Embryonic facial prominence (tissue), 1 donor: Measurements from ENCODE around the gene PAX7.
"Not testable (repeated sequence)": the region's sequence is repeated elsewhere in the genome, so short reads cannot be mapped to it uniquely, and the experiment has no call there.

Experiments used
- DNase-seq: peaks from one replicate; pipeline ENCODE4 v3.0.0-alpha.2; 2016; ENCODE audit errors: extremely low spot score

PAX7 gene

GRCh38 chr1:18730321-18730720 lies 99.7 kb downstream of the PAX7 start:
- no peak for DNase-seq

DNA sequence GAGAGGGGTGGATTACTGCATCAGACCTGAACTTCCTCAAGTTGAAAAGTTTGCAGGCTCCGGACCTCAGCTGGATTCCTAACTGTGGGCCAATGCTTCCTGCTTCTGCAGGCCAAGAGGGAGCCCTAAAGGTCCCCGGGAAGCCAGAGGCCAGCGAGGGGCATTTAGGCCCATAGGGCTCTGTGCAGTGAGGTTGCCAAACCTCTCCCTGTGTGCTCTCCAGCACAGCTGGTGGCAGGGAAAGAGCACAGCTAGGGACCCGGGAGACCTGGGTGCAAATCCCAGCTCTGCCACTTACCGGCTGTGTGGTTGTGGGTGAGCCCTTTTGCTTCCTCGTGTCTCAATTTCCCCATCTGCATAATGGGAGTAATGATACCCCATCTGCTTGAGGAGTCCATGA lies 100.5 kb downstream of the PAX7 start:
- no peak for DNase-seq

DNA sequence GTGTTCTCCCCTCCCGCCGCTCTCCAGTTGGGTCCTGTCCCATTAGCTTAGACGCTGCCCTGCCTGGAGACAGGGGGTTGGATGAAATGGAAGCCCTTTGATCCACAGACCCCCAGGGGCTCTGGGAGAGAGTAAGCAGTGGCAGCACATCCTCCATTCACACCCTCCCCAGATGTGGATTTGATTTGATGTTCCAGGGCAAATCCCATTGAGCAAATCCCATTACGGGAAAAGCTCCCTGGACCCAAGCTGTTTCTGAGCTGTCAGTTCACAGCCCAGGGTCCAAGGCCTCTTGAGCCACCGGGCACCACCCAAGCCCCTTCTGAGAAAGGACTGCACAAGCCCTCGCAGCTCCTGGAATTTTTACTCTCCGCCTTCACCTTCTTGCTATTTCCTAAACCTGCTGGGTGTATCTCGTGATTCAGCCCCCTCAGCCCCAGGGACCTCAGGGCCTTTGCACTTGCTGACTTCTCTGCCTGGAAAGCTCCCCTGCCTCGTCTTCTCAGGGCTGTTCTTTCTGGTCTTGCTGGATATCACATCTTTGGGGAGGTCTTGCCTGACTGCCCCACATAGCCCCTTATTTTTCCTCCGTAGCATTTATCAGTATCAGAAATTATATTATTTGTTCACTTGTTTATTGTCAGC lies 101.1 kb downstream of the PAX7 start:
- DNase-seq, result no peak

DNA sequence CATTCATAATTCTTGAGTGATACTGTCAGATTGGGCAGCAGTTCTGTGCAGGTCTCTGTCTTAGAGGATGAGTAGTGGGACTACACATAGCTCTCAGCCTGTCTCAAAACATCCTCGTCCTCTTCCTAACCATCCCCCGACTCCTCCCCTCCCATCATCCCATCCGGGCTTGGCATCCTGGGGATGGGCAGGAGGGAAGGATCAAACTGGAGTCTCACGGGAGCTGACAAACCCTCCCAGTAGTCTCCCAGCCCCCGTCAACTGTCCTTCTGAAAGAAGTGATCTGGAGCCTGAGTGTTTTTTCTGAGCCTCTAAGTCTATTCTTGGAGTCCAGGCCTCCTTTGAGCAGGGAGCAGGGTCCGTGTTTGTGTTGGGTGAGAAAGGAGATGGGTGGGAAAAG lies 102.0 kb downstream of the PAX7 start:
- no peak for DNase-seq

DNA sequence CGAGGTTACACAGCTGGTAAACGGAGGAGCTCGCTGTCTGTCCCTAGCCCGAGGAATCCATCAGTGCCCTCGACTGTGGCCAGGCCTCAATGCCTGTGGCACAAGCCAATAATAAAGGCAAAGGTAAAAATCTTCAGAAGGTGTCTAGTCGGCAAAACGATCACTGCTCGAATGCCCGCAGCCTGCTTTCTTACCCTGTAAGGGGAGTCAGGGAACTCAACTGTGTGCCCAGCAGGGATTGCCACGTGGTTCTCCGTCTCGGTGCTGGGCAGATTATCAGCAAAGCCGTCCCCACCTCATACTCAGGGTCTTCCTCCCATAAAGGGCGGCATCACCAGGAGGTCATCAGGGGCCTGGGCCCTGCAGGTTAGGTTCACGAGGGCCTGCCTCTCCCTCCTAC lies 103.4 kb downstream of the PAX7 start:
- DNase-seq, result no peak

GRCh38 chr1:18734461-18735223 lies 104.0 kb downstream of the PAX7 start:
- no peak for DNase-seq

DNA sequence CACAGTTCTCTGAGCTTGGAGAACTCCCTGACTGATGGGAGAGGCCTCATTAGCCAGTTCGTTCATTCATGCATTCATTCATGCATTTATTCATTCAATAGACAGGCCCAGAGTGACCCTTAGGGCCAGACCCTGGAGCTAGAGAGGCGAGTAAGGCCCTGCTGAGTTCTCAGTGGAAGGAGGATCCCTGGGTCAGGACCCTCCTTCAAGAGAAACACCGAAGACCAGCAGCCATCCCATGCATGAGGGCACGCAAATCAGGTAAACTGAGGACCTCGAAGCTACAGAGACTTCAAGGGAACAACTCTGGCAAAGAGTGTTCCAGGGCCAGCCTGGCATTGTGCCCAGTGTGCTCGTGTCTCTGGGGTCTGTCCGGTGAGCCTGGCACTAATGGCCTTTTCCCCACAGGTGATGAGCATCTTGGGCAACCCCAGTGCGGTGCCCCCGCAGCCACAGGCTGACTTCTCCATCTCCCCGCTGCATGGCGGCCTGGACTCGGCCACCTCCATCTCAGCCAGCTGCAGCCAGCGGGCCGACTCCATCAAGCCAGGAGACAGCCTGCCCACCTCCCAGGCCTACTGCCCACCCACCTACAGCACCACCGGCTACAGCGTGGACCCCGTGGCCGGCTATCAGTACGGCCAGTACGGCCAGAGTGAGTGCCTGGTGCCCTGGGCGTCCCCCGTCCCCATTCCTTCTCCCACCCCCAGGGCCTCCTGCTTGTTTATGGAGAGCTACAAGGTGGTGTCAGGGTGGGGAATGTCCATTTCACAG lies 104.8 kb downstream of the PAX7 start:
- no peak for DNase-seq

DNA sequence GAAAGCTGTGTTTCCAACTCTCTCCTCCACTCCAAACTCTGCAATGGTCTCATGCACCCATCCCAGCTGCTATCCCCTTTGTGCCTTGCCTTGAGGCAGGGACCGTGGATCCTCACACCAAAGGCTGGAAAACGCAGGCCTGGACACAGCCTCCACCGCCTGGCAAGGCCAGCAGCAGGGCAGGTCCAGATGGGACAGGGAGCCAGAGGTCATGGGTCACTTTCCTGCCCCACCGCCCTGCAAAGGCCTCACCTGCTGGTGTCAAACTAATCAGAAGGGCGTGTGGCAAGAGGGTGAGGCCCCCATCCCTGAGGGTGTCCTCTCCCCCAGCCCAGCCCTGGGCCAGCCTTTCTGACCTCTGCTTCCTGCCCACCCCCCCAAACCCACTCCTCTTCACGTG lies 106.3 kb downstream of the PAX7 start:
- no peak for DNase-seq

DNA sequence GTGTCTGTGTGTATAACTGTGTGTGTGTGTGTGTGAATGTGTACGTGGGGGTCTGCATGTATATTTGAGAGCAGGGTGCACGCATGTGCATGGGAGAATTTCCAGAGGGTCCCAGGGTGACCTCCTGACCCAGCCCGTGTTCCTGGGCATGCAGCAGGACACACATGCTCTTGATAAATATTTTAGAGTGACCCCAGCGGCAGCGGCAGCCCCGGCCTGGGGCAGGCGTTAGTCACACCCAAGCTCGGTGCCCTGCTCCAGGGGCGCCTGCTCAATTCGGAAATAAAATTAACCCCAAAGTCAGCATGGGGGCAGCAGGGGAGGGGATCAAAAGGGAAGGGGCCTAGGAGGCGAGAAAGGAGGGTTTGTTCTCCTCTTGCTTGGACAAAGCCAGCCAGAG lies 107.5 kb downstream of the PAX7 start:
- no peak for DNase-seq

- DNase-seq, result no peak
Measured at GRCh38 chr1:18738617-18739016, 108.0 kb downstream of the PAX7 start.

DNA sequence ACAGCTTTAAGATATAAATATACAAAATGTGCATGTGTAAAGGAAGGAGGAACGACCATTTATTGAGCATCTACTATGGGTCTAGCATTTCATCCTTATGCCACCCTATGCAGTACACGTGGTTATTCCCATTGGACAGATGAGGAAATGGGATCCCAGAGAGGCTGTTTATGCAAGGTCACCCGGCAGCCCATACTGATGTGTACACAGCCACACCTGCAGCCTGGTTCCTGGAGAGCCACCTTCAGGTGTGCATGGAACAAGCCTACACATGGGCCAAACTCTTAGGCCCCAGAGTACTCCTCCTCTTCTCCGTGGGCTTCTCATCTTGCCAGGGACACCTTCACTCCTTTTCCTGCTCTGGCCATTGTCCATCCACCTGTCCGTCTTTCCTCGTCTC lies 108.8 kb downstream of the PAX7 start:
- DNase-seq, result no peak

DNA sequence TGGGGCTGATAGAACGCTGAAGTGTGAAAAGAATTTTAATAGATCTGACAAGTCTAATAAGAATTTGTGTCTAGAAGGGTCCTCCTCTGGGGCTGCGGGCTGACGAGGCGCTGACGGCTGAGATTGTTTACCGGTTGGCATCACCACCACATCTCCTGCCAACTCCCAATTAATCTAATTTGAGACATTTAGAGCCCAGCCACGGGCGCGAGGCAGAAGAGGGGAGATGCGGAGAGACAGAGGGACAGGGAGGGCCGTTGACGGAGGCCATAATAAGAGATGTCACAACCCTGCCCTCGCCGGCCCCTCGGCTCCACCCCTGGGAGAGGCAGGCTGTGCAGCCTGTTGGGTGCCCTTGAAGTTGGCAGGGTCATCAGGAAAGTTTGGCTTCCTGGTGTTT lies 109.3 kb downstream of the PAX7 start:
- DNase-seq, result no peak

- DNase-seq, result no peak
Measured at GRCh38 chr1:18740617-18741016, 110.0 kb downstream of the PAX7 start.

GRCh38 chr1:18743233-18743632 lies 112.6 kb downstream of the PAX7 start:
- DNase-seq, result no peak

DNA sequence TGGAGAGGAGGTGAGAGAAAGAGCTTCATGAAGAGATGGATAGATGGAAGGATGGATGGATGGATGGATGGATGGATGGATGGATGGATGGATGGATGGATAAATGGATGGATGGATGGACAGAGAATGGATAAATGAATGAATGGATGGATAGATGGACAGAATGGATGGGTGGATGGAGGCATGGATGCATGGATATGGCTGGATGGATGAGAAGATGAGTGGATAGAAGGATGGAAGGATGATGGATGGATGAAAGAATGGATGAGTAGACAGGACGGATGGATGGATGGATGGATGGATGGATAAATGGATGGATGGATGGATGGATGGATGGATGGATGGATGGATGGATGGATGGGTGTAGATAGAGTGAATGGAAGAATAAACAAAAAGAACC lies 113.7 kb downstream of the PAX7 start:
- not testable (repeated sequence) for DNase-seq

- no peak for DNase-seq
Measured at GRCh38 chr1:18746981-18747380, 116.3 kb downstream of the PAX7 start.

GRCh38 chr1:18747671-18748070 lies 117.0 kb downstream of the PAX7 start:
- no peak for DNase-seq

DNA sequence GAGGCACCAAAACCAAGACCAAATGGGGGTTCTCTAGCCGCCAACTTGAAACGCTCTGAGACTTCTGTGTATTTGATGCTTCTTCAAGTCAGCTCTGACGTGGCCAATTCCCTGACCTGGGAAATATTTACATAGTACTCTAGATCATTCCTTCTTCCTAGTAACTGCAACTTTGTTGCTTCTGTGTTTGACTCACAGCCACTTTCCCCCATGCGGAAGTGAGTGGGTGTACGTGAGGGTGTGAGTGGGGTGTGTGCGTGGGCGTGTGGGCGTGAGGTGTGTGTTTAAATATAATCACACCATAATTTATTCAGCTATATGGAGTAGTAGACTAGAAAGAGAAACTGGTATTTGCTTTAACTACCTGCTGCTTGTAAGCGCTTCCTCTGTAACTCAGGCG lies 117.8 kb downstream of the PAX7 start:
- no peak for DNase-seq

DNA sequence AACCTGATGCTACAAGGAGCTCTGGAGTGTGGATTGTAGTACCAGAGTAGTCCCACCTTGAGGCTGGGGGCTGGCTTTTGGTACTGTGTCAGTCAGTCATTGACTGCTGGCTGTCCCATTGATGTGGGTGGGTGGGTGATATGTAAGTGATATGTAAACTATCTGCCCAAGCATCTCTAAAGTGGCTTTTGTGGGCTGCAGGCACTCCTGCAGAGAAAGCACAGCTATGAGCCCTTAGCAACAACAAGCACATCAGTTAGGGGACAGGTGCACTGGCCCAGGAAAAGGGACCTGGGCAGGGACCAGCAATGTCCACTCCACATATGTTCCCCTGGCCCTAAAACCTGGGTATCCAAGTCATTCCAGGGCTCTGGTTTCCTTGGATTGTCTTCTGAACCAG lies 118.9 kb downstream of the PAX7 start:
- DNase-seq, result no peak

DNA sequence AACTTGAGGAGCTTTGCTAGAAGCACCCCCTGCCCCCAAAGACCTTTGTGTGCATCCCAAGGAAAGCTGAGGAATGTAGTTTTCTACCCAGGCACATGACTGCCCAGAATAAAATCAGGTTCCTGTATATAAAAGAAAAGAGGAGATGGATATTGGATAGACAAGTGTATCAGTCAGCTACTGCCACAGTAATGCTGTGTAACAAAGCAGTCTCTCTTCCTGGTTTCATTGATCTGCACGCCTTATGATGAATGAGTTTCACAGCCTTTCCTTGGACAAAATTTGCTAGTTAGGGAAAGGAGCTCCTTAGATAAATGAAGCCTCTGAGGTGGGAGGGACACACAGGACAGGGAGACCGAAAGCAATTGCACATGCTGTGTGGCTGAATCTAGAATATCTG lies 120.0 kb downstream of the PAX7 start:
- no peak for DNase-seq

DNA sequence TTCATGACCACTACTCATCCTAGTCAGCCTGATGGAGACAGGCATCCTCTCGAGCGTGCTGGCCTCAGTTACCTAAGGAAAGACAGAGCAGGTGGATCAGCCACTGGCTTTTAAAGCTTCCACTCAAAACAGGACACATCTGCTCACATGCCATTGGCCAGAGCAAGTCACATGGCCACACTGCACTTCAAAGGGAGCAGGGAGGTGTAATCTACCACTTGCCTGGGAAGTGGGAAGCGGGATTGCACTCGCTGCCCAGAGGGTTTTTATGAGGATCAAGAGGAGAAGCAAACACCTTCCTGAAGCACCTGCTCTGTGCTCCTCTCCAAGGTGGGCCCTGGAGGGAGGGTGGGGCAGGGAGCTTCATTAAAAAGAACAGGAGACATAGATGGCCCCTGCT lies 120.8 kb downstream of the PAX7 start:
- no peak for DNase-seq

DNA sequence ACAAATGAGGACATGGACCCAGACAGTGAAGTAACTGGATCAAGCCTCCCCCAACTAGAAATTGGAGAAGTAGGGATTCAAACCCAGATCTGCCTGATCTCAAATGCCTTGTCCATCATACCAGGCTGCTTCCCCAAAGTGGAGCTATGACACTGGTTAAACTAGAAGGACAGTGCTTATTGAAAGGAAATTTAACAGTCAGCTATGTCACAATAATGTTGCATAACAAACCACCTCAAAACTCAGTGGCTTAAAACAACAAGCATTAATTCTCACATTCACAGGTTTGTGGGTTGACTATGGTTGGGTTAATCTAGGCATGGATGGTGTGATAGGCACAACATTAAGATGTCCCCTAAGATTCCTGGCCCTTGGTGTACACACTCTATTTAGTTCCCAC lies 121.8 kb downstream of the PAX7 start:
- DNase-seq, result no peak

GRCh38 chr1:18760156-18760555 lies 129.5 kb downstream of the PAX7 start:
- no peak for DNase-seq
